Measurements from ENCODE around the gene NKTR.

GRCh38 chr3:42690191-42690590, 89.7 kb downstream of the NKTR start:
- TF ChIP-seq EZH2 (IDR thresholded peaks at IDR 0.05) (no peak), POLR2AphosphoS5 (IDR thresholded peaks at IDR 0.05; ENCODE audit: borderline replicate concordance, low read depth, low read length) (no peak)
